Raji (cell line): Measurements from ENCODE around the gene CUBN.

ENCODE experiments used
- POLR2A ChIP-seq: IDR thresholded peaks from 2 replicates; pipeline ENCODE4 v1.6.1; 2011; ENCODE audit warnings: low read depth, low read length, control low read depth; ENCODE audit not compliant: insufficient read depth

The CUBN gene

DNA sequence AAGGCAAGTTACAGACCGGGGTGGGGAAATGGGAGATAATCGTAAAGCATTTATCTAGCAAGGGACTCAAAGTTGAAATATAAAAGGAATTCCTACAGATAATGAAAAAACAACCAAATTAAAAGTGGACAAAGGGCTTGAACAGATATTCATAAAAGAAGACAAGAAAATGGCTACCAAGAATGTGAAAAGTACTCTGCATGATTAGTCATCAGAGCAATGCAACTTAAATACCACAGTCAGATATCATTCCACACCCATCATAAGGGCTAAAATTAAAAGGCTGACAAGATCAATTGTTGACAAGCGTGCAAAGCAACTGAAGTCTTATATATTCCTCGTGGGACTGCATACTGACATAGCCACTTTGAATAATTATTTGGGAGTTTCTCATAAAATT lies 187.7 kb downstream of the CUBN start:
- no peak for TF ChIP-seq POLR2A

DNA sequence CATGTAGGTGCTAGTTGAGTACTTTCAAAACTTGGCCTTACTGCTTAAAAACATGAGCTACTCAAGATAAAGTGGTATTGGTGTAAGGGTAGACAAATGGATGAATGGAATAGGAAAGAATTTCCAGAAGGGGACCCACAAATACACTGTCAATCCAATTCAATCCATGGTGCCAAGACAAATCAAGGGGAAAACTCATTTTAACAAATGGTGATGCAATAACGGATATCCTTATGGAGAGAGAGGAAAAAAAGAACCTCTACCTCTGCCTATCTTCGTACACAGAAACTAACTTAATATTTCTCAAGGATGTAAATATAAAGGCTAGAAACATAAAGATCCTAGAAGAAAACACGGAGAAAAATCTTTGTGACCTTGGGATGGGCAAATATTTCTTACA lies 188.5 kb downstream of the CUBN start:
- no peak for TF ChIP-seq POLR2A

DNA sequence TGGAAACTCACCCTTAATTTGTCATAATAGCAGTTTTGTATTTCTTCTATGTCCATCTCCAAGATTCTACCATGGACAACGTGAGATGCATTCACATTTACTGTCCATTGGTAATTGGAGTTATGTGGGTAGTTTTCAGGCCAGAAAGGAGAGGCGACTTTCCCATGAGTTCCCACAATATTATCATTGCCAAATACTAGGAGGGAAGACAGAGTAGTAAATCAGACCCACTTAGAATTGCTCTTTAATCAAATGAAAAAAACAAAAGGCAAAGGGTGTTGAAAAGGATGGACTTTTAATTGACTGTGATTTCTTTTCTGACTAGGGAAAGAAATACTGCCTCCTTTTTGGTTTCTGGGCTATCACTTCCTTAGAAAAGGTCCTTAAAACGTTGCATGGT lies 190.7 kb downstream of the CUBN start:
- TF ChIP-seq POLR2A: no peak

DNA sequence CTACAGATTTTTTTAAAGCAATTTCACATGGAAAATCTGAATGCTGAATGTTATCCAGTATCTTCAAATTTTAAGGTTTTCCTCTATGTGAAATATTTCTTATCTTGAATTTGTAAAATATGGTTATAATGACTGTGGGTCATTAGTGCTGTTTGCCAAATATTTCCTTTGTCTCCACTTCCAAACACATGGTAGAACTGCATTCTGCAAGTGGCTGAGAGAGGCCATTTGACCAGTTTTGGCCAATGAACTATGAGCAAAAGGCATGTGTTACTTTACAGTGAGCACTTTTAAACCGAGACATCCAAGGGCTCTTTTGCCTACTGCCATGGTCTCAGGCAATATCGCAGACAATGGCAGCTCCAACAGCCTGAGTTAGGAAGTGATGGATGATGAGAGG lies 195.2 kb downstream of the CUBN start:
- TF ChIP-seq POLR2A: no peak

DNA sequence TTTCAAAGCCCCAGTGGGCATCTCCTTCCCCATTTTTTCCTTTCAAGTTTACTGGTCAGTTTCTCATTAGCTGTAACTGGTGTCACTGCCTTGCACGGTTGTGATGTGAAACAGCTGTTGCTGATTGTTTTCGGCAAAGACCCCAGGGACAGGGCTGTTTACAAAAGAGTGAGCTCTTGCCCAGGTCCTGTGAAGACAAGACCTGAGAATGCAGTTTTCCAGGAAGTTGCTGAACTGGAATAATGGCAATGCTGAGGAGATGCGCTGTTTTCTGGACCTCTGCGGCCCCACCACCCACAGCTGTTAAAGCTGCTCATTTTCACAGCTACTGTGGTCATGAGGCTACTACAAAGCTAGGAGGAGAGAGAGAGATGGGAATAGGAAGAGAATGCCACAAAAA lies 195.8 kb downstream of the CUBN start:
- TF ChIP-seq POLR2A: no peak

DNA sequence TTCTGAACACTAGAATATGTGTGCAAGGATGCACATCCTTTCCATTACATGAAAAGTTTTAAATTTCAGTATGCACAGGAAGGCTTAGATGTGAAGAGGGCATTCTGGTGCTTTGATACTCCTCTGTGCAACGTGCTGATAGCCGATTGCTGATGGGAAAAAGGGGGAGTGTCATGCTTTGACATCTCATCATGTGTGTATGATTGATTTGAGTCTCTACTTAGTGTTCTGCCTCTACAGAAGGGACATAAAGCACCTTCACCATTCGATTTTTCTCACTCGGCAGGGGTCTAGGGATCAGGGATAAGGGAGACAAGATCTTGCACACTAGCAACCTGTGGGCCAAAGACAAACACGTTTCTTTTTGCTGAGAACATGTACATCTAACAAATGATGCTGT lies 197.7 kb downstream of the CUBN start:
- no peak for TF ChIP-seq POLR2A

DNA sequence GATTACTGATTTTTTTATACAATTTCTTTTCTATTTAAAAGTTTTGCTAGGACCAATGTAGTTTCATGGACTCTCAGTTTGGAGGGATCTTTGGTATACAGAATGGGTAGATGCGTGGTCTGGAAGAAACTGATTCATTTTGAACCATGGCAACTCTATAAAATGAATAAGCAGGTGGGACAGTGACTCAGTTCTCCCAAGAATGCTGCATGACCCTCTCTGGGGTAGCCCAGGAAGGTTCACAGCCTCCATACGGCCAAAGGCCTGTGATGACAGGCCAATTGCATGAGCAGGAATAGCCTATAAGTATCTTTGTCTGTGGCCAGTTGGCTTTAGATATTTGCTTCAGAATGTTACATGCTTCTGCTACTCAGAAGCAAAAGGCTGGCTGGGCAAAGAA lies 199.1 kb downstream of the CUBN start:
- no peak for TF ChIP-seq POLR2A

DNA sequence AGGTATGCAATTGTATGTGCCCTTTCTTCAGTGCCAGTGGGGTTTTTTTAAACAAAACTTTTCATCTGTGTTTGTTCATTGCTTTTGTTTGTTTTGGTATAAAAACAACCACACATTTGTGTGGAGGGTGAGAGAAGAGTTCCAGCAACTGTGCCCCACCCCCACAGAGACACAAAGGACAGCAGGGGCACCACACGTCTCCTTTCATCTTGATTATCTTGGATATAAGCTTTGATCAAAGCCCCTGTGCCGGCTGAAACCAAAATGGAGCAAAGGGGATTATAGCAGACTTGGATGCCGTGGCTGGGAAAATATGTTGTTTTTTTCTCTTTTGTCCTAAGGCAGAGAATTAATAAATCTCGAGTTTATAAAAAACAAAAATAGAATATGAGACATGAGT lies 200.5 kb downstream of the CUBN start:
- TF ChIP-seq POLR2A: no peak

DNA sequence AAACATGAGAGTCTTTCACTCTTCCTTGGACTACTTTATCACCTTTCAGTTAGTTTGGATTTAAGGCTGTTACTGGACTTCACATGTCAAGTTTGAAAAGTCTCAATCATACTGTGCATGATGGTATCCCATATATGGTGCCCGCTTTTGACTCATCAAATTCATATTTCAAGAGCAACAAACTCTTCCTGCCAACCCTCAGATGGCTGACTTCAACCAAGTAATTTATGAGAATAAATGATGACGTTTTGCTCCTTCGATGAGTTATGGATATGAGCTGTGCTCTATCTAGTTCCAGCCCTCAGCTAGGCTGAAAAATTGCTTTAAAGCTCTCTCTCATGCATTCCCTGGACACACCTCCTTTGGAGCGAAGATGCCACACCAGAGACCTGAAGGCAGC lies 202.1 kb downstream of the CUBN start:
- no peak for TF ChIP-seq POLR2A

DNA sequence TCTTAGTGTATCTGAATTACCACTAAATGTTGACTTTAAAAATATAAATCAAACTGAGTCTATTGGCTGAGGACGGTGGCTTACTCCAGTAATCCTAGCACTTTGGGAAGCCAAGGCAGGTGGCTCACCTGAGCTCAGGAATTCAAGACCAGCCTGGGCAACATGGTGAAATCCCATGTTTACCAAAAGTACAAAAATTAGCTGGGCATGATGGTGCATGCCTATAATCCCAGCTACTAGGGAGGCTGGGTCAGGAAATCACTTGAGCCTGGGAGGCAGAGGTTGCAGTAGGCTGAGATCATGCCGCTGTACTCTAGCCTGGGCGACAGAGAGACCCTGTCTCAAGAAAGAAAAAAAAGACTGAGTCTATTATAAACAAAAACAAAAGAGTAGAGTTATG lies 205.9 kb downstream of the CUBN start:
- no peak for TF ChIP-seq POLR2A

DNA sequence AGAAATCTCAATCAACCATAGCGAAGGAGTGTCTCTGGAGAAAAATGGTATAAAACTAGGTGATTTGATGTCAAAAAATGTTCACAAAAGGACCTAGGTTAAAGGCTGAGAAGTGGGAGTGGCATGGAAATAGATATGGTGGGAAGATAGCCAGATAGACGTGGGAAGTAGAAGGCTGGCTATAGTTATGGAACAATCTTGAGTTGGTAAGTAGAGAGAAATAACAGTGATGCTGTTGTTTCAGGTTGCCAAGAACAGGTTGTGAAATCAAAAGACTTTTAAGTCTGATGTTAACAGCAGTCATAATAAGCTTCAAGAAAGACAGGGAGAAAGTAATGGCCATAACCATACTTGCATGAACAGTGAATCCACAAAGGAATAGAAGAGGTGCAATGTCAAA lies 206.3 kb downstream of the CUBN start:
- TF ChIP-seq POLR2A: no peak

DNA sequence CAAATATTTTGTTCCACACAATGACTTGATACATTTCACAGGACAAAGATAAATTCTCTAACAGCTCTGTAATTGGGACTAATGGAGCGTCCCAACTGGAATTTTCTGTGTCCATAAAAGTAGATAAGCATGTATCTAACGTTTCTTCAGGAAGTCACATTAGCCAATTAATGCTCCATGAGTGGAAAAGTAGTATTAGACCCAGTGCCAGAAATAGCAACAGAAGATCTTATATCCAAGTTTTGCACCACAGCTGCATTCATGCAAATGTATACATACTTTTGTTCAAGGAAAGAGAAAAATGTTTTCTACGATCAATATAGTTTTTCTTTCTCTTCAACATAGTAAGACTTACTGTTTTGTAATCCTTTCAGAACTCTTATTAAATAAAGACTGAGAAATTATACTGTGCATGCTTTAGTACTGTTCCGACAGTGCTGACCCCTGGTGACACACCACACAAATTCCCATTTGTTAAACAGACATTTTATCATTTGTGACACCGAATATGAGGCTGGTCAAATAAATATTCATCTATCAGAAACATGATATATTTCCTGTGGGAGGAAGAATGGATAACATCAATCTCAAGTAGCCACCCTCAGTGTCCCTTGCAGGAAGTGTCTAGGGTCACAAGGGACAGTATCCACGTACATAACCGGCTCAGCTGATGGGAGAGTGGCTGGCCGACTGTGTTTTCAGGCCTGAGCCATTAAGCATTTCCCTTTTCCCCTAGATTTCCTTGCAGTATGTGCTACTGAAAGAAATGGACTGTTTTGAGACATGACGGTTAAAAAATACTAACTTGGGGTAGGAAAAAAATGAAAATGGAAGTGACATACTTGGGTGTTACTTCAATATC lies 210.3 kb downstream of the CUBN start:
- TF ChIP-seq POLR2A: no peak

DNA sequence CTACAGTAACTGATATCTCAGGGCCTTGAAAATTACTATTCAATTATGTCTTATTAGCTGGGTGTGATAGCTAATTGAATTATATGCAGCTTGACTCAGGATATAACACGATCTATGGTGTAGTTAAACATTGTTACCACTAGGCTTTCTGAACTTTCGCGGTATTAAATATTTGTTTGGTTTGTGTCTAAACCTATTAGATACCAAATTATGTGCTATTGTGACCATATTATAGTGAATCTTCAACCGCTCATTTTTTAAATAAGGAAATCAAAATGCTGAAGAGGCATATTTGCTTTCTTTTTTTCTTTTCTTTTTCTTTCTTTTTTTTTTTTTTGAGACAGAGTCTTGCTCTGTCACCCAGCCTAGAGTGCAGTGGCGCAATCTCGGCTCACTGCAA lies 213.1 kb downstream of the CUBN start:
- TF ChIP-seq POLR2A: no peak

DNA sequence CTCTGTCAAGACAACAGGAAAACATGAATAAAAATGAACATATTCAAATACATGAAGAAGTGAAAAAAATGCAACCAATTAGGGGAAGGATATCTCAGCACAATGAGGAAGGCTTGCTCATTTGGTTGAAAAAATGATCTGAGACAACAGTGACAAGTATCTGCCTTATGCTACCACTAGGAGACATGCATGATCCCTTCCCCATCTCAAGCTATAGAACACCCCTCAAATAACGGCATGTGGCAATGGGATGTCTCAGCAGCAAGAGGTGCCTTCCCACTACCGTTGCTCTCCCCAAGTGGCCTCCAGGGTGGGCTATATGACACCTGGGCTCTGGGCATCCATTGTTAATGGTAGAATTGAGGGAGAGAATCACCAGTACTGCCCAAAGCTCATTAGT lies 214.3 kb downstream of the CUBN start:
- no peak for TF ChIP-seq POLR2A

DNA sequence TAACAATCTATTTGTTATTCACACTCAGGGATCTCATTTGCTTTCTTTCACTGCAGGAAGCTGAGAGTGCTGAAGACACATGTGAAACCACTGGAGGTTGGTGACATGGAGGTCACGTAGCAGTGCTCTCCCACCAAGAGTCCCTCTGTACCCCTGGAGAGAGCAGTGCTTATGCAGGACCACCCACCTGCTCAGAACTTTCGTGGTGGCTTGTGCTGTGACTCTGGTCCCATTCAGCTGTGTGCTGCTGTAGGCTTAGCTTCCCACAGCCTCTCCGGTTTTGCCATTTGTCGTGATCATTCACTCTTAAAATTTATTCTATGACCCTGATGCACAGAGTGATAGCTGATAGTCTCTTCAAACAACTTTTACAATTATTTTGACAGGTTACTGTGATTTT lies 216.3 kb downstream of the CUBN start:
- TF ChIP-seq POLR2A: no peak

DNA sequence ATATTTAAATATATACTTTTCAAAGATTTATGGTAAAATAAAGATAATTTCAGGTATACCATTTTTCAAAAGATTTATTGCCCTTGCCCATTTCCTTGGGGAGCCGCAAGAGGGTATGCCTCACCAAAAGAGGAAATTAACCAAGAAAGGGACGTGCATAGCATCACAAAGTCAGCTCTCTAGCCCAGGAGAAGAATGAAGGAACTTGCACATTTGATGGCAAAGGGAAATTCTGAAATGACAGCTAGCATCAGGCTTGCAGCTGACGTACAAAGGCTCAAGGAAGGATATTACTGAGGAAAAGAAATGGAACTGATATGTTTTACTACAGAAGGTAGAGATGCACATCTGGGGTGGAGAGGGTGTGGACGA lies 218.8 kb downstream of the CUBN start:
- TF ChIP-seq POLR2A: no peak
